Activated CD4-positive, CD25-positive, alpha-beta regulatory T cell (primary cell): ENCODE data around the gene TRAPPC11.

ENCODE experiments used
- DNase-seq, 4 experiments: peaks; one replicate each; lab custom pipeline; 2025; lab: John Stamatoyannopoulos, UW

The TRAPPC11 gene

DNA sequence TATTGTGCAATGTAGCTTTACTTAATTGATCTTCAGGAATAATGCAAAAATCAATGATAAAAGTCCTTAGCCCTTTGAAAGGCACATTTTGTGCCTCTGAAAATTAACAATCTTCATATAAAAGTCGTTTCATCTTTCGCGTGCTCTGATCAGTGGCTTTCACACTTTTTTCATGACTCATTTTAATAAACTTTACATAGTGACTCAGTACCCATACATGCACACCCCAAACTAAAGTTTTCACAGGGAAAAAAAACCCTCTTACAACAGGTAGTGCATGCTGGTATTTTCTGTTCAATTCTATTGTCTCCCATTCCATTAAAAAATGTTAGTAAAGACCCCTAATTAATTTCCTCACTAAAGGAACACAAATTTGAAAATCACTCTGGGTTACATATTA is 21.6 kb upstream of the TRAPPC11 start:
- no peak for DNase-seq

DNA sequence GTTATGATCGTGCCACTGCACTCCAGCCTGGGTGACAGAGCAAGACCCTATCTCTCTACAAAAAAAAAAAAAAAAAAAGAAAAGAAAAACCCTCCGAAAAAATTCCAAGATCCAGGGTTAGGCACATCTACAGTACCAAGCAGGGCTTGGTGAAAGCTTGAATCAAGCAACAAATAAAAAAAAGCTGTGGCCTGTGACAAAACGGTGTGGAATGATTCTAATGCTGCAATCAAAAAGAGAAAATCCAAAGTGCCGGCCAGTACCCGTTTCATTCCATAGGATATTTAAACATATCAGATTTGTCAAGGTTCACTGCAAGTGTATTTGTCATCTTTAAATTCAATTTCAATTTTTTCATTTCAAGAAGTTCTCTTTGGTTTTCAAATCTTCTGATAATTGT is 20.7 kb upstream of the TRAPPC11 start:
- no peak for DNase-seq

DNA sequence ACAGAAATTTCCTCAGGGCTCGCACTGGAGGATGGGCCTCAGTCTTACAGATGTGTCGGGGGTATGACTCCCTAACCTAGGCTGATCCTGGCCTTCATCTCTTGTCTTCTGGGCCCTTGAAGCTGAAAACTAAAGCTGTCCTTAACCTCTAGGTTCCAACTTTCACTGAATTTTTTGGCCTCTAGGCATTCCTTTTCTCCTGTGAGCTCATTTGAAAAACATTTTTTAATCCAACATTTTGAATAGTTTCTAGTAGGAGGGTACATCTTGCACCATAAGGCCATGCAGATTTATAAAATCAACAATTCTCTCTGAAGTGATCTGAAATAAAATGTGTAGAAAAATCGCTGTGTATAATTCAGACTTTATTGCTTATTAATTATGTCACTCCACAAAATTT is 19.8 kb upstream of the TRAPPC11 start:
- DNase-seq, result no peak

DNA sequence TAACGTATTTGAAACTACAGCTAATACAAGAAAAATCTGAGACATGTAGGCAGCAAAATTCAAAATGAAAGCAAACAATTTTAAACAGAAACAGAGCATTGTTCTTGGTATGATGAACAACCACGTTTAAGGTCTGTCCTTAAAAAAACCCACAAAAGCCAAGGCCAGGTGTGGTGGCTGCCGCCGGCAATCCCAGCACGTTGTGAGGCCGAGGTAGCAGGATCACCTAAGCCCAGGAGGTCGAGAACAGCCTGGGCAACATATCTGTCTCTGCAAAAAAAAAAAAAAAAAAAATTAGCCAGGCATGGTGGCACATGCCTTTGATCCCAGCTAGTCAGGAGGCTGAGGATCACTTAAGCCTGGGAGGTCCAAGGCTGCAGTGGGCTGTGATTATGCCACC is 13.8 kb upstream of the TRAPPC11 start:
- DNase-seq, result no peak

DNA sequence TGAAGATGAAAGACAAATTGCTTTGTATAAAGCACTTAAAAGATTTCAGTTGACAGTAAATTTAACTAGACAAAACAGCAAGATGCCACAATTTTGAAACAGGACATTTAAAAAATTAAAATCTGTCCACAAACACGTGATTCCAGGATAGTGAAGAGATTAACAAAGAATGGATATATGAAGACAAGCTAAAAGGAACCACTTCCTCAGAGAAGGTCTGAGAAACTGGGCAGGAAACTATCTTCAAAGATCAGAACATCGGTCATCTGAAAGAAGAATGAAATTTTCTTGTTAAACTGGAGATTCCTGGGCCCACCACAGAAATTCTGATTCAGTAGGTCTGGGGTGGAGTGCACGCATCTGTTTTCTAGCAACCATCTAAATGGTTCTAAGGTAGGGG is 1.5 kb upstream of the TRAPPC11 start:
- DNase-seq, result no peak

DNA sequence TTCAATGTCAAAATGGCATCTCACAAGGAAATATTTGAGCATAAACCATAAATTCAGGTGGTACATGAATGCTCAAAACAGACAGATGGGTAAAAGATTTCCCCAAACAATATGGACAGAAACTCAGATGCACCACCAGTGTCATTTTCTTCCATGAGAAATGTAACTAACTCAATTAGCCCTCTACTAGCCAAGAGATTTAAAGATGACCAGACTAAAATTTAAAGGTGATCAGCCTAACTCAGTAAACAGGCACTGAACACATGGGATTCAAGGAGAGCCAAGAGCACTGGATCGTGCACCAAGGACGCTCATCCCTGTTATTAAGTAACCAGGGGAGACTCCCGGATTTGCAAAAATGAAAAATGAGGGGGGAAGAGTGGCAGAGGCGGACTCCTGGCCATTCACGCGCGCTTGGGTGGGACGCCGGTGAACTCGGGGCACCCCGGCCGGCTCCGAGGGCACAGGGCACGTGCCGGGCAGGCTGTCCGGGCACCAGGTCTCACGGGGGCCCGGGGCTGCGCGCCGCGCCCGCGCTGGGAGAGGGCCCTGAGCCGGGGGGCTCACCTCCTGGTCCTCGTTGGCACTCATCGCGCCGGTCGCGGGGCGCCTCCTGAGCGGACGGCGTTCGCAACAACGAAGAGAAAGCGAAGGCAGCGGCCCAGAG is 598 bp upstream of the TRAPPC11 start:
- no peak for DNase-seq

DNA sequence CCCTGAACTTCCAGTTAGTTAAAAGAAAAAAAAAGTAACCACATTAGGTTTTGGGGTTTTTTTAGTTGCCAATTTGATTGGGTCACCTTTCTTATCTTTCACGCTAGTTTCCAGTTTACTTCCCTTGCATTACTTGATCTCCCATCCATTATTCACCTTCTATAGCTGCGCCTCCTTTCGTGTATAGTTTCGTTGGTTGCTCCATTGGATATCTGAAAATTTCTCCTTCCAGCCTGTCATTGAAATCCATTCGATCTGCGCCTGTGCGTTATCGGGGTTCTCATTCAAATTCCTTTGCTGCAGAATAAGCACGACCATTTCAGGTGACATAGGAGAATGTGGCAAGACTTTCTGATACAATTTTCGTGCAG is 764 bp downstream of the TRAPPC11 start:
- DNase-seq, result no peak

DNA sequence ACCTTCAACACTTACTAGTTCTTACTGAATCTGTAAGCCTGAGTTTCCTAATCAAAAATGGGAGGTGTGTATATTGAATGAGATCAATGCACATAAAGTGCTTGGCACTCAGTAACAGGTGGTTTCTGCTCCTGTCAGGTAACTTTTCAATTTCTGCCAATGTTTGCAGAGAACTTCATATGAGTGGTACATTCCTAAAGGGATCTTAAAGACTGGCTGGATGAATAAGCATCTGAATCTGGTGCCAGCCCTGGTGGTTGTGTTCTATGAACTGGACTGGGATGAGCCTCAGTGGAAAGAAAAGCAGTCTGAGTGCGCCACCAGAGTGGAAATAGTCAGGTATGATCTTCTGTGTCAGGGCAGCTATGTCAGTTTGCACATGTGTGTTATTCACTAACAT is 7.0 kb downstream of the TRAPPC11 start:
- DNase-seq, result no peak

DNA sequence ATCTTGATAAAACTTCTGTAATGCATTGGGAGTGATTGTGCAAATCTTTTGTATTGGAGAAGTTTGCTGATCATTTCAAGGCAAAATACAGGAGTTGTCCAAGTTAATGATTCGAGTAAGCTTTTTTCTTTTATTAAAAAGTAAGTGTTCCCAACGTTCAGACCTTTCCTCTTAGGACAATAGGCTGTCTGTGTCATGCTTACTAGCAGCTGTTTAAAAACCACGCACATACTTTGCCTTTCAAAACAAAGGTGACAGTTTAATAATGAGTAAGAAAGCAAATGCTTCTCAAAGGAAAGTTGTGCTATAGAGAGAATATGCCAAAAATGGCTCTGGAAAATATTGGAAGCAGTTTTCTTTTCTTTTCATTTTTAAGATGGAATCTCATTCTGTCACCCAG is 11.2 kb downstream of the TRAPPC11 start:
- DNase-seq, result no peak

DNA sequence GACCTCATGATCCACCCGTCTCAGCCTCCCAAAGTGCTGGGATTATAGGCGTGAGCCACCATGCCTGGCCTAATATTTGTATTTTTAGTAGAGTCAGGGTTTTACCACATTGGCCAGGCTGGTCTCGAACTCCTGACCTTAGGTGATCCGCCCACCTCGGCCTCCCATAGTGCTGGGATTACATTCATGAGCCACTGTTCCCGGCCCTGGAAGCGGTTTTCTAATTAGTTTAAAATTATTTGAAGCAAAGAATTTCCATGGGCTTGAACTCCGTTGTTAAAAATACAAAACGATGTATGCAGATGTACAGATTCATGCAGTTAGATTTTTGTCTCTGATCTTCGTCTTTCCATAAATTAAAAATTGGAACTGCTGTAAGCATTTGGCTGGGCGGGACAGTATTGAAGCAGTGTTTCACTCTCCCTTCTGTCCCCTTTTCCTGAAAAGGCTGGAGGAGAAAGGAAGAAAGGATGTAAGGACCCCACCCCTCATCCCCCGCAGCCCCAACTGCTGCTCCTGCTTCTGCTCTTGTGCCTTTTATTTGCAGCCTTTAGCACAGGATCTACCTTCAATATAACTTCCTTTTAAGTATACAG is 12.0 kb downstream of the TRAPPC11 start:
- DNase-seq, result no peak

DNA sequence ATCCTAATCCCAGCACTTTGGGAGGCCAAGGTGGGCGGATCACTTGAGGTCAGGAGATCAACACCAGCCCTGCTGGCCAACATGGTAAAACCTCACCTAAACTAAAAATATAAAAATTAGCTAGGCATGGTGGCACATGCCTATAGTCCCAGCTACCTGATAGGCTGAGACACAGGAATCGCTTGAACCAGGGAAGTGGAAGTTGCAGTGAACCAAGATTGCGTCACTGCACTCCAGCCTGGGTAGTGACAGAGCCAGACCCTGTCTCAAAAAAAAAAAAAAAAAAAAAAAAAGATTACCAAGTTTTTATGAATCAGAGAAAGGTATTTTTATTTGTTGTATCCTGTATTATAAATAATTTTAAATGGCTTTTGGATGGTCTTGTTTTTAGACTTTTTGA is 15.1 kb downstream of the TRAPPC11 start:
- no peak for DNase-seq

DNA sequence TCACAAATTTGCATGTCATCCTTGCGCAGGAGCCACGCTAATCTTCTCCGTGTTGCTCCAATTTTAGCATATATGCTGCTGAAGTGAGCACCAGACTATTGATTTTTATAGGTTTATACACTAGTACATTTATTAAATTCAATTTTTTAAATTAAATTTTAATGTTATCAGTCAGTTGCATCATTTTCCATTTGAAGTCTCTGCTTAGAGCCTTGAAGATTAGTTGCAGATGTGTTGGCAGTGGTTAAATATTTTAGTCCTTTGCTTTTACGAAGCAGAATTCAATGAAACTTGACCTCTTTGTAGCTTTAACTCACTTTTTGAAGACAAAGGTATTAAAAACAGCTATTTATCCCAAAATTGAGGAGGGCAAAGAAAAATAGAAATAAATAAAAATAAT is 16.5 kb downstream of the TRAPPC11 start:
- no peak for DNase-seq

DNA sequence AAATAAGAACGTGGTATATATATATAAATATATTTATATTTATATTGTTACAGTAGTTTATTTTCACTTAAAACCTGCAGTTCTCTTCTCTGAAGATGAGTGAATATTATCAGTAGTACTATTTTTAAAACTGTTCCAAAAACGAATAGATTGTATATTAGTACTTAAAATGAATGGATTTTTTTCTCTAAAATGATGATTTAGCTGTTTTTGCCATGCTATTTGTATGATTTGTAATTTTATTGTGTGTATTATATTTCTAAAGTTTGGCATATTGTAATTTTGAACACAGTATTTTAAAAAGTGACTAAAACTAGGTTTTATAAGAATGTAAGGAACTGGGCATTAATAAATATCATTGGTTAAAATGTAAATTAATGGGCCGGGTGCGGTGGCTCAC is 22.0 kb downstream of the TRAPPC11 start:
- DNase-seq, result no peak

DNA sequence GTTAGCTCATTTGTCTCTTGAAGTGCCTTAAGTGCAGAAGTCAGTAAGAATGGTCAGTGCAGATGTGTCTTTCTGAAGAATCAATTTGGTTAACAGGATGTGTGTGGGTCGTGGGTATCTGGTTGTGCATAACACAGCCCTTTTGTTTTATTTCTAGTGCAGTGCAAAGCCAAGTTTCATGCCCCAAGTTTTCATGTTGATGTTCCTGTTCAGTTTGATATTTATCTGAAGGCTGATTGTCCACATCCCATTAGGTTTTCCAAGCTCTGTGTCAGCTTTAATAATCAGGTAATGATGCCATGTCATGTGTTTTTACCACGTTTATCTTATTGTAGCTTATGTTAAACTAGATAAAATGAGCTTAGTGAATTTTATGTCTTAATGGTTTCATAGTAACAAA is 27.4 kb downstream of the TRAPPC11 start:
- DNase-seq, result no peak

DNA sequence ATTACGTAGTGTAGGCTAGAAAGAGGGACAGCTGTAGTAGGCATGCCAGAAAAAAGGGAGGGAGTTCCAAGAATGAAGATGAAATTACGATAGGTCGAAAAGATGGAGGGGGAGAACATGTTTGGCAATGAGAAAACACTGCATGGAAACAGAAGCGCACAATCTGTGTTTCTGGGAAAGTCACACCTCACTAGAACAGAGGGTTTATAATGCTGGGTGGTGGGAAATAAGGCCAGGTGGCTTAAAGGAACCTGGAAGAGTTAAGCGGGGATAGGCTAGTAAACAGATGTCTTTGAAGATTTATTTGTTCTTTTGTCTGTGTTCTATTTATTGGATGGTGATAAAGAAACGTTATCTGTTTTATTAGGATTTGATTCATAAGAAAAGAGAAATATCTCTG is 29.1 kb downstream of the TRAPPC11 start:
- DNase-seq, result no peak

DNA sequence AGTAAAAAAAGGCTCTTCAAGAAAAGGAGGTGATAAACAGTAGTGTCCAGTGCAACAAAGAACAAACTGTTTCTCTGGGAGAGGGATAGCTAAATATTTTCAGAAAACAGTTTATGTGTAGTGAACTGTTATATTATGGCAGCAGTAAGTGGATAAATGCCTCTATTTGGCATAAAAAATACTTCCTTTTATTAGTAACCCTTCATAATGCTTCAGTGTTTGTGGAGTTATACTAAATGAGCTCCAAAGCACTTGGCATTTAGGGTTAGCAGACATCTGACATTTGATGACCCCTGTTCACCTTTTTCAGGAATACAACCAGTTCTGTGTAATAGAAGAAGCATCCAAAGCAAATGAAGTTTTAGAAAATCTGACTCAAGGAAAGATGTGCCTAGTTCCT is 31.9 kb downstream of the TRAPPC11 start:
- DNase-seq, result no peak

DNA sequence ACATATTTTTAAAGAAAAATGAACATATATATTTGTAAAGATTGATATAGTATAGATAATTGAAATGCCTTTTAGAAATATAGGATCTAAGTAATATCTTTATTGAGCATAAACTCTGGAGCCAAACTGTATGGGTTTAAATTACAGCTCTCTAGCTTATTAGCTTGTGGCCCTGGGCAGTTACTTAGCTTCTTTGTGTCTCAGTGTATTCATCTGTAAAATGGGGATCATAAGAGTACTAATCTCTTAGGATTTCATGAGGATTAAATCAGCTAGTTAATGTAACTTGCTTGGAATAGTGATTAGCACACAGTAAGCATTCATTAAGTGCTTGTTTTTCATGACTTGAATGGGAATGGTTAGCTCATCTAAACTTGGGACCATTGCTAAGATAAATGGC is 32.8 kb downstream of the TRAPPC11 start:
- no peak for DNase-seq

DNA sequence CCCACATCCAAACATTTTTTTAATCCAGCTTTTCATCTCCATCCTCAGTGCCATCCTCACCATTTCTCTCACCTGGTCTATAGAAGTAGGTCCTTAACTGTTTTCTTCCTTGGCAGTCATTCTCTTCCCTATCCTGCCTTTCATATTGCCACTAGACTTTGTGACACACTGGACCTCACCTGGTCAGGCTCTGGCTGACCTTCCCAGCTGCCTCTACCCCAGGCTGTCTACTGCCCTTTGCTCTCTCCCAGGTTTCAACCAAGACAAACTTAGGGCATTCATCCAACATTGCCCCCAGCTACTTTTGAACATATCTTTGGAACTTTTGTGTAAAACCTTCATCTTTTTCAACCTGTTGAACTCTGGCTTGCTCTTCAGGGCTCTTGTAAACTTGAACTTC is 39.8 kb downstream of the TRAPPC11 start:
- no peak for DNase-seq

DNA sequence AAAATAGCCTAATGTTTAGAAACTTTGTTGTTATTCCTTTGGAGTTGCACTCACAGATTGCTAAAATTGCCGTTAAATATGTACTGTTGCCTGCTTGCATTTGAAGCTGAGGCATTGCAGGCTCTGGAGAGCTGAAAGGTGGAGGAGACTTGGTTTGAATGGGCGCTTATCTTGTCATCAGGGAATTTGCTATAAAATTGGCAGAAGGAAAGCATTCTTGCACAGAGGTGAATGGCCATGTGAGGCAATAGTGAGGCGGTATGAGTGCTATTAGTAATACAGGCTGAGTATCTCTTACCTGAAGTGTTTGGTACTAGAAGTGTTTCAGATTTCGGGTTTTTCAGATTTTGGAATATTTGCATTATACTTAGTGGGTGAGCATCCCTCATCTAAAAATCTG is 41.3 kb downstream of the TRAPPC11 start:
- DNase-seq, result no peak

DNA sequence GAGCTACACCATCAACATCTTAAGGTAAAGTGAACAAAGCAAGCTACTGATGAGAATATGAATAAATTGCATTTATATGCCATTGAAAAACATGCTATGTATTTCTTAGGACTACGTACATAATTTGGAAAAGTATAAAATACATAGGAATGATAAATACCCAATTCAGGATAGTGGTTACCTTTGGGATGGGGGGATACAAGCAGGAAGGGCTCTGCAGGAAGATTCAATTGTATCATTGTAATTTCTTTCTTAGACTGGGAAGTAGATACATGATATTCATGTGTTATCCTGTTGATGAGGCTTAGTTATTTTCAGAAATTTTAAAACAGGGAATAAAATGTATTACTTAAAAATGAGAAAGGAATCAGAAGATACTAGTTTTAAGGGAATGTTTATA is 43.4 kb downstream of the TRAPPC11 start:
- no peak for DNase-seq

DNA sequence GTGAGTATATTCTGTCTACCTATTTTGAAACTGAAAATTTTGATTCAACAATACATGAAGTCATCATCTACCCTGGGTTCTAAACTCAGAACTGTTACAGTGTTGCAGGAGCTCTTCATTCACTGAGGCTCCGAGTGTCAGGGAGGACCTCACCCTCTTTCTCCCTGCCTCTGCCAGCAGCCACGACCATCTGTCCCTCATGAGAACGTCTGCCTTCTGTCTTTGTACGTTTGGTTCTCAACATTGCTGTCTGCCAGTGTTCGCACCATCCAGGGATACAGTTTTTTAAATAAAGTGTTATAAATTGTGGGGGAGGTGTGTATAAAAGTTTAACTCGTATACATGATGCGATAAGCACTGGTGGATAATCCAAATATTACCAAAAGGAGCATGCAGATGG is 55.5 kb downstream of the TRAPPC11 start:
- DNase-seq, result no peak

DNA sequence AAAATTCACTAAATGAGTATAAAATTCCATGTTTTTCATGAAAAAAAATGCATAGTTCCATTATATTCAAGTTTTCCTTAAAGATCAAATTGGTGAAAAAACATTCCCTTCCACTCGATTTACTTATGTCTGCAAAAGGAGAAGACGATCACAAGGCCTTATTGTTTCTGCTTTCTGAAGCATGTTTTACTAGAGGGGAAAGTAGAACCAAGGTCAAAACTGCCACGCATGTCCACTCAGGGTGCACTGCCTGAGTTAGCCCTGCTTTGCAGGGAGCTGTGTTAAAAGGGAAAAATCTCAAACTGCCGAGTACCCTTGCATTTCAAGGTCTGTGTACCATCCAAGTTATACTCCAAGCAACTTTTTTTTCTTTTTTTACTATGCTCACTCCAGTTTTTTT is 57.2 kb downstream of the TRAPPC11 start:
- no peak for DNase-seq

DNA sequence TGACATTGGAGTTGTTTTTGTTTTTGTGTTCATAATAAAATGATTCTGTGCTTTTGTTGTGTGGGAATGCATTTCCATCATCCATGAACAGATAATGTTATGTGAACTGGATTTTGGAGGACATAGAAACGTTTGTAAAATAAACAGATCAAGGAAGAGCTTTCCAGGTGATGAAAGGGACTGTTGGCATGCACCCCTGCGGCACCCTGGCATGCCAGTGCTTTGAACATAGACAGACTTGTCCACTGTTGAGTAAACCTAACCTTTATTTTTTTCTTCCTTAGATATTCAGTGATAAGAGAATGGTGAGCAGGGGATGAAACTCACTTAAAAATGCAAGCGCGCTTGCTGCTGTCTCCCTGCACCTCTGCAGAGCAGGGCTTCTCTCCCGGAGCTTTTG is 59.8 kb downstream of the TRAPPC11 start:
- no peak for DNase-seq
